Breast epithelium (tissue), 4 donors: ENCODE data around the gene ATXN3L. TPM values are rescaled to one million over a fixed set of nuclear protein-coding genes. Genes with fewer than 3 reads are reported as not detected.
A peak's percentile ranks its signal among the peaks of the same experiment; 100 is the strongest.

ENCODE experiments used
- DNase-seq, 2 donors: peaks; one replicate each; pipeline ENCODE4 v3.0.0-alpha.2; 2019; ENCODE audit warnings: low spot score in 2 of 2
- H3K27ac ChIP-seq, 2 donors: fragments of 200-600 bp; sonication (generic) in 1 of 2; one replicate each; pipeline ENCODE4 v1.5.1; 2016 to 2019; ENCODE audit warnings: mild to moderate bottlenecking in 1 of 2
- H3K27me3 ChIP-seq, 2 donors: fragments of 200-600 bp; sonication (generic) in 1 of 2; one replicate each; pipeline versions ENCODE4 v1.5.1 to v1.6.0; 2017 to 2019; ENCODE audit warnings: control low read depth in 1 of 2, mild to moderate bottlenecking in 1 of 2
- H3K36me3 ChIP-seq: fragments of 200-600 bp; one replicate; pipeline ENCODE4 v1.5.1; 2019
- H3K4me1 ChIP-seq, 2 donors: fragments of 200-600 bp; sonication (generic); one replicate each; pipeline ENCODE4 v1.5.1; 2016 to 2019; ENCODE audit warnings: control low read depth in 1 of 2
- H3K4me3 ChIP-seq, 3 donors: fragments of 200-600 bp; sonication (generic); 1 replicate in 2 of 3; 2 replicates in 1 of 3; pipeline ENCODE4 v1.5.1; 2016 to 2019; ENCODE audit warnings: mild to moderate bottlenecking in 3 of 3, moderate library complexity in 2 of 3
- H3K9me3 ChIP-seq, 2 donors: fragments of 200-600 bp; sonication (generic) in 1 of 2; one replicate each; pipeline ENCODE4 v1.5.1; 2016 to 2019; ENCODE audit warnings: control low read depth in 1 of 2
- POLR2A ChIP-seq: fragments of 450-650 bp; IDR thresholded peaks from one replicate; pipeline ENCODE4 v1.6.1; 2016; ENCODE audit warnings: antibody characterized with exemption, mild to moderate bottlenecking, moderate library complexity
- POLR2AphosphoS5 ChIP-seq, 3 donors: sonication (generic); formaldehyde crosslinking; IDR thresholded peaks; one replicate each; pipeline ENCODE4 v1.6.1; 2017; ENCODE audit warnings: antibody characterized with exemption in 3 of 3
- intact Hi-C: fragments of 100-400 bp; cut with DNase I; formaldehyde crosslinking; loops from one replicate; pipeline ENCODE4 v1.15.1; 2023; ENCODE audit warnings: low total_unique reads
- total RNA-seq, 3 donors: library from RNA; depleted of rRNA; stranded (reverse); fragments of >200 nt; gene quantifications; one replicate each; pipeline ENCODE4 v1.1.0, GENCODE V29; 2016
- TF ChIP-seq, protein P1 (sequence below), 3 donors: fragments of 450-650 bp; IDR thresholded peaks; one replicate each; pipeline ENCODE4 v1.5.1; 2016 to 2017; ENCODE audit warnings: antibody characterized with exemption in 3 of 3, mild to moderate bottlenecking in 3 of 3, moderate library complexity in 3 of 3

Gene ATXN3L
- total RNA-seq, 3 donors from 2014 or later: not detected

DNA sequence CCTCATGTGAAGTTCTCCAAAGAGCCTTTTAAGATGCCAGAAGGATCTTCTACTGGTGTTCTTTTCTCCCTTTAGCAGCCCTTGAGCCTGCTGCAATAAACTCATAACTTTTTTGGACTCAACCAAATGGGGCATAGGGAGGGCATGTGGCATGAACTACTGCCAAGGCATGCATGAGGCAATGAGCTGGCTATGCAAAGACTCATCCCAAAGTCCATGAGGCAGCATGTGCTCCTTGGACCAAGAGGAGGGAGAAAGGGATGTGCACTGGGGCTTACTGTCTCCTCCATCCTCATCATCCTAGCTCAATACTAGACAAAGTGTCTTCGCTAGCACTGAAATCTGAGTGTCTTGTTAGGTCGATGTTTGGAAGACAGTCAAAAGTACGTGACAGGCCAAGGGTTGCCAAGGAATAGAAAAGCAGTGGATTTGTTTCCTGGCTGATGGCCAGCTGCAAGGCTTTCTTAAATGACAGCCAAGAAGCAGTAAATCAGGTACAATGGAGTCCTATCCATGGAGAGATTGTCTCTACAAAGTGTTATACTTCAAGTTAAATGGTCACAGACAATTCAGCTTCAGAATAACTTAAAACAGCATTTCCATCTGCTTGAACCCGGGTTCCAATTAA is 44.5 kb upstream of the ATXN3L start:
- peaks cover 0 to 35% of the 10 kb centered on the region in 2 donors for H3K27me3 ChIP-seq
- no peak overlapping the region for H3K4me3 ChIP-seq
- DNase-seq: no peak
- no peaks in the 10 kb centered on the region for H3K36me3 ChIP-seq
- TF ChIP-seq, protein P1, sequence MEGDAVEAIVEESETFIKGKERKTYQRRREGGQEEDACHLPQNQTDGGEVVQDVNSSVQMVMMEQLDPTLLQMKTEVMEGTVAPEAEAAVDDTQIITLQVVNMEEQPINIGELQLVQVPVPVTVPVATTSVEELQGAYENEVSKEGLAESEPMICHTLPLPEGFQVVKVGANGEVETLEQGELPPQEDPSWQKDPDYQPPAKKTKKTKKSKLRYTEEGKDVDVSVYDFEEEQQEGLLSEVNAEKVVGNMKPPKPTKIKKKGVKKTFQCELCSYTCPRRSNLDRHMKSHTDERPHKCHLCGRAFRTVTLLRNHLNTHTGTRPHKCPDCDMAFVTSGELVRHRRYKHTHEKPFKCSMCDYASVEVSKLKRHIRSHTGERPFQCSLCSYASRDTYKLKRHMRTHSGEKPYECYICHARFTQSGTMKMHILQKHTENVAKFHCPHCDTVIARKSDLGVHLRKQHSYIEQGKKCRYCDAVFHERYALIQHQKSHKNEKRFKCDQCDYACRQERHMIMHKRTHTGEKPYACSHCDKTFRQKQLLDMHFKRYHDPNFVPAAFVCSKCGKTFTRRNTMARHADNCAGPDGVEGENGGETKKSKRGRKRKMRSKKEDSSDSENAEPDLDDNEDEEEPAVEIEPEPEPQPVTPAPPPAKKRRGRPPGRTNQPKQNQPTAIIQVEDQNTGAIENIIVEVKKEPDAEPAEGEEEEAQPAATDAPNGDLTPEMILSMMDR (IDR thresholded peaks at IDR 0.05): no peak
- TF ChIP-seq POLR2AphosphoS5 (IDR thresholded peaks at IDR 0.05) (no peak), POLR2A (no peak)
- H3K4me1 ChIP-seq: no peaks in the 10 kb centered on the region
- intact Hi-C loops: no loop called here
- H3K27ac ChIP-seq: no peak overlapping the region
- H3K9me3 ChIP-seq: no peaks in the 10 kb centered on the region

DNA sequence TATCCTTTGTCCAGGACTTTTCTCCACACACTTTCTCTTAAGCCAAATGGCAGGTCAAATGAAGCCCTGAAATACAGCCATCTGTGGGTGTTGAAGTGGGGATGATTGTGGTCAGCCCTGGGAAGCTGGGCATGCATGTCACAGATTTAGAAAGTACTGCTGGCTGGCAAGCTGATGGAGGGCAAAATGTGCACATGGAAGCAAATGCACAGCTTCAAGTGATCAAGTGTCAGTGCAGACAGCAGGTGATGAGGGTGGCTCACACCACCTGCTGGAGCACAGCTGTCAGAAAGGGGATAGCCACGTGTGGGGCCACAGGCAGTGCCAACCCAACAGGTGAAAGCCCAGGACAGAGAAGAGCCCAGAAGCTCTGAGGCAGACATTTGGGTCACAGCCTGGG is 40.3 kb upstream of the ATXN3L start:
- H3K9me3 ChIP-seq: no peaks in the 10 kb centered on the region
- intact Hi-C loops: no loop called here
- TF ChIP-seq, protein P1 (IDR thresholded peaks at IDR 0.05): no peak
- TF ChIP-seq POLR2AphosphoS5 (IDR thresholded peaks at IDR 0.05): no peak
- TF ChIP-seq POLR2A: no peak
- DNase-seq: no peak
- H3K4me3 ChIP-seq: no peak overlapping the region
- no peak overlapping the region for H3K27ac ChIP-seq
- no peaks in the 10 kb centered on the region for H3K36me3 ChIP-seq
- H3K27me3 ChIP-seq: peaks cover 0 to 17% of the 10 kb centered on the region in 2 donors
- no peaks in the 10 kb centered on the region for H3K4me1 ChIP-seq

DNA sequence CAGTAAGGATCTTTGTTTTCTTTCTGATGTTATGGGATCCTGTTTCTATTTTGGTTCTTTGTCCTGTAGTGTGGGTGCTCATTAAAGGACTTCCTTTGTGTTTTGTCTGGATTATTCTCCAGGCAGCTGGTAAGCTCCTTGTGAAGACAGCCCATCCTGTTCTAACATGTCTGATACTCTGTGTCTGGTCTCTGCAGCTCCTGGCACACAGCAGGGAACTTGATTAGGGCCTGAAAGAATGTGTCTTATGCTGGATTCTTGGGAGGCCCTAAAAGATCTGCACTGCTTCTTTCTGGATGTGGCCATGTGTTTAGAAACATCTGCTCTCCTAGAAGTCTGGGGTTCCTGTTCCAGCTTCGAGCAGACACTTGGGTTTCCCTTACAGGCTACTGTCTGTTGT is 38.1 kb upstream of the ATXN3L start:
- Histone ChIP-seq H3K36me3 (no peaks in the 10 kb centered on the region), H3K4me1 (no peaks in the 10 kb centered on the region), H3K27me3 (peaks cover 0 to 12% of the 10 kb centered on the region in 2 donors), H3K4me3 (no peak overlapping the region), H3K9me3 (no peaks in the 10 kb centered on the region), H3K27ac (peak overlapping the region in 1 of 2 donors; percentile 11)
- intact Hi-C loops: no loop called here
- DNase-seq: peak in 1 of 2 donors; percentile 37
- TF ChIP-seq POLR2AphosphoS5 (IDR thresholded peaks at IDR 0.05) (no peak), POLR2A (no peak)

DNA sequence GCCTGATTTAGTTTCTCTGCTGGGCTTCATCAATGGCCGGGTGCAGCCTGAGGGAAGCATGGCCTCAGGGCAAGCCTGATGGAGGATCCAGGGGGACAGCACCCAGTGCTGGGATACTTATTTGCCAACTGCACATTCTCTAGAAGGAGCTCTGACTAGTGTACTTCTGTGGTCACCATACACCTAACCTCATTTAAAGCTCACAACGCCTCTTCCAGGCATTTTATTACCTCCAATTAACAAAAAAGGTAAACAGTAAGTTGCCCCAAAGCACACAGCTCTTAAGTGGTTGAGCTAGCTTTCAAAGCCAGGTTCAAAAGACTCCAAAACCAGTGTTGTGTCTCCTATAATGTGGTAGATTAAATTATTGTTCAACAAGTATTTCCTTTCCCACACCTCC is 26.8 kb upstream of the ATXN3L start:
- H3K9me3 ChIP-seq: no peaks in the 10 kb centered on the region
- peaks cover 0 to 40% of the 10 kb centered on the region in 2 donors for H3K27me3 ChIP-seq
- H3K4me3 ChIP-seq: no peak overlapping the region
- DNase-seq: no peak
- no peak overlapping the region for H3K27ac ChIP-seq
- TF ChIP-seq, protein P1 (IDR thresholded peaks at IDR 0.05): no peak
- TF ChIP-seq POLR2AphosphoS5 (IDR thresholded peaks at IDR 0.05) (no peak), POLR2A (no peak)
- H3K4me1 ChIP-seq: no peaks in the 10 kb centered on the region
- H3K36me3 ChIP-seq: no peaks in the 10 kb centered on the region
- intact Hi-C loops: no loop called here

DNA sequence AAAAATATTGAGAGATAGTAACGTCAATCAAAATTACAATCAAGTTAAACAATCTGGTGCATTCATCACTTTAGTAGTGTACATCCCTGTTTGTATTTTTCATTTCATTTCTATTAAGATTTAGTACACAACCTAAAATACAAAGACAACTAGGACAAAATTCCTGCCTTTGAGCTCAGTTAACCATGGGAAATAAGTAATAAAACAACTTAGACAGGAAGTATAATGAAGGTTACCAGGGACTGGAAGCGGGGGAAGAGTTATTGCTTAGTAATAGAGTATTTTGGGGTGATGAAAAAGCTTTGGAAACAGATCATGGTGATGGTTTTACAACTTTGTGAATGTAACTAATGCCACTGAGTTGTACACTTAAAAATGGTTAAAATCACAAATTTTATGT is 25.6 kb upstream of the ATXN3L start:
- H3K27ac ChIP-seq: no peak overlapping the region
- no peaks in the 10 kb centered on the region for H3K36me3 ChIP-seq
- H3K4me3 ChIP-seq: no peak overlapping the region
- H3K9me3 ChIP-seq: no peaks in the 10 kb centered on the region
- no peak for TF ChIP-seq POLR2A
- TF ChIP-seq, protein P1 (IDR thresholded peaks at IDR 0.05): no peak
- no peak for TF ChIP-seq POLR2AphosphoS5 (IDR thresholded peaks at IDR 0.05)
- H3K27me3 ChIP-seq: peaks cover 0 to 34% of the 10 kb centered on the region in 2 donors
- intact Hi-C loops: no loop called here
- no peak for DNase-seq
- no peaks in the 10 kb centered on the region for H3K4me1 ChIP-seq
